Caco-2 (cell line): ENCODE measurements around the gene TRAPPC3. TPM values are rescaled to one million over a fixed set of nuclear protein-coding genes. Genes with fewer than 3 reads are reported as not detected.

Experiments
- BruUV-seq: library from RNA; stranded (reverse); fragments of 400-500 nt; replicated peaks from 2 replicates; lab custom pipeline; 2021; lab: Mats Ljungman, UMichigan
- CTCF ChIA-PET: fragments of 300-600 bp; sonication (Branson Sonifier 250); formaldehyde crosslinking; loops from one replicate; lab custom pipeline; 2022; ENCODE audit warnings: antibody characterized with exemption; lab: Charles Lee
- POLR2A ChIA-PET: fragments of 300-600 bp; sonication (Branson Sonifier 250); formaldehyde crosslinking; loops from one replicate; lab custom pipeline; 2022; ENCODE audit warnings: antibody characterized with exemption; lab: Charles Lee
- DNase-seq, 2 experiments: peaks; one replicate each; pipeline versions ENCODE4 v3.0.0 to v3.0.0-alpha.2; 2020 to 2022
- H3K27me3 ChIP-seq: replicated peaks from 2 replicates; pipeline ENCODE4 v1.6.0; 2011; ENCODE audit warnings: low read length; ENCODE audit not compliant: control insufficient read depth, insufficient read depth
- H3K36me3 ChIP-seq: 2 replicates; pipeline ENCODE4 v1.5.1; 2011; ENCODE audit warnings: low read length; ENCODE audit not compliant: control insufficient read depth, insufficient read depth
- H3K4me1 ChIP-seq: fragments of 250-450 bp; sonication (Bioruptor Pico); 2 replicates; pipeline ENCODE4 v1.5.1; 2020; ENCODE audit warnings: mild to moderate bottlenecking
- H3K4me3 ChIP-seq: 2 replicates; pipeline ENCODE4 v1.5.1; 2011; ENCODE audit warnings: low read depth, mild to moderate bottlenecking, control low read depth, low read length
- H3K9me3 ChIP-seq: fragments of 250-450 bp; sonication (Bioruptor Pico); 2 replicates; pipeline ENCODE4 v1.5.1; 2020; ENCODE audit warnings: mild to moderate bottlenecking, moderate library complexity
- H3K27ac Mint-ChIP-seq: one replicate; pipeline ENCODE4 v1.8.0; 2022; ENCODE audit warnings: mixed read lengths; ENCODE audit not compliant: unreplicated experiment
- H3K27me3 Mint-ChIP-seq: one replicate; pipeline ENCODE4 v1.8.0; 2022; ENCODE audit warnings: mixed read lengths; ENCODE audit not compliant: insufficient read depth, unreplicated experiment
- H3K36me3 Mint-ChIP-seq: one replicate; pipeline ENCODE4 v1.8.0; 2022; ENCODE audit warnings: mild to moderate bottlenecking, mixed read lengths; ENCODE audit not compliant: insufficient read depth, unreplicated experiment
- H3K4me1 Mint-ChIP-seq: one replicate; pipeline ENCODE4 v1.8.0; 2022; ENCODE audit warnings: low read depth, mixed read lengths; ENCODE audit not compliant: unreplicated experiment
- H3K4me3 Mint-ChIP-seq: one replicate; pipeline ENCODE4 v1.8.0; 2022; ENCODE audit warnings: mild to moderate bottlenecking, moderate library complexity, mixed read lengths; ENCODE audit not compliant: unreplicated experiment
- H3K9me3 Mint-ChIP-seq: one replicate; pipeline ENCODE4 v1.8.0; 2022; ENCODE audit warnings: mixed read lengths; ENCODE audit not compliant: unreplicated experiment
- CTCF ChIP-seq, 2 experiments: fragments of 200-600 bp in 1 of 2; IDR thresholded peaks; 1 replicate in 1 of 2; 2 replicates in 1 of 2; pipeline versions ENCODE4 v1.5.1 to v1.8.0; 2011 to 2022; ENCODE audit warnings: antibody characterized with exemption in 1 of 2, control low read depth in 1 of 2, inconsistent platforms in 1 of 2, low read depth in 1 of 2, low read length in 1 of 2, mild to moderate bottlenecking in 1 of 2, moderate library complexity in 1 of 2; ENCODE audit not compliant: insufficient read depth in 1 of 2, severe bottlenecking in 1 of 2, unreplicated experiment in 1 of 2
- intact Hi-C: fragments of 100-400 bp; cut with micrococcal nuclease; formaldehyde crosslinking; loops from one replicate; pipeline ENCODE4 v1.10.0; 2022; ENCODE audit not compliant: unreplicated experiment
- total RNA-seq: library from RNA; stranded (reverse); gene quantifications from 2 replicates; pipeline ENCODE4 v1.2.3, GENCODE V29; 2022

The TRAPPC3 gene
- total RNA-seq, 1 experiment from 2014 or later: 35.4 TPM

GRCh38 chr1:36162680-36163239, 13.5 kb upstream of the TRAPPC3 start:
- H3K36me3 Mint-ChIP-seq: peaks cover 22% of the 10 kb centered on the region
- no peak overlapping the region for H3K4me3 Mint-ChIP-seq
- POLR2A ChIA-PET: no interaction called here
- no peaks in the 10 kb centered on the region for H3K9me3 Mint-ChIP-seq
- intact Hi-C loops: no loop called here
- Histone ChIP-seq H3K9me3 (no peaks in the 10 kb centered on the region), H3K4me3 (no peak overlapping the region), H3K4me1 (no peaks in the 10 kb centered on the region), H3K36me3 (no peaks in the 10 kb centered on the region), H3K27me3 (no peaks in the 10 kb centered on the region)
- DNase-seq: no peak
- peaks cover 22% of the 10 kb centered on the region for H3K4me1 Mint-ChIP-seq
- BruUV-seq: no TSS peak
- CTCF ChIA-PET: no interaction called here
- H3K27ac Mint-ChIP-seq: no peak overlapping the region
- TF ChIP-seq CTCF (IDR thresholded peaks at IDR 0.05; ENCODE audit: insufficient read depth in 1 of 2, low read depth in 1 of 2, low read length in 1 of 2, severe bottlenecking in 1 of 2, unreplicated experiment in 1 of 2): no peak
- H3K27me3 Mint-ChIP-seq: no peaks in the 10 kb centered on the region

GRCh38 chr1:36161641-36162531, 12.6 kb upstream of the TRAPPC3 start:
- intact Hi-C loops: no loop called here
- no peak for TF ChIP-seq CTCF (IDR thresholded peaks at IDR 0.05; ENCODE audit: insufficient read depth in 1 of 2, low read depth in 1 of 2, low read length in 1 of 2, severe bottlenecking in 1 of 2, unreplicated experiment in 1 of 2)
- Histone ChIP-seq H3K27me3 (no peaks in the 10 kb centered on the region), H3K36me3 (no peaks in the 10 kb centered on the region), H3K4me1 (no peaks in the 10 kb centered on the region), H3K4me3 (no peak overlapping the region), H3K9me3 (no peaks in the 10 kb centered on the region)
- ChIA-PET POLR2A (no interaction called here), CTCF (interaction anchor here (1.0 to 1.8 kb wide), 2 partner anchors 27 to 124 kb away, joined by 4 to 5 read pairs; no protein-coding TSS in a partner anchor)
- H3K36me3 Mint-ChIP-seq: peaks cover 22% of the 10 kb centered on the region
- DNase-seq: no peak
- H3K4me3 Mint-ChIP-seq: no peak overlapping the region
- no peak overlapping the region for H3K27ac Mint-ChIP-seq
- no peaks in the 10 kb centered on the region for H3K27me3 Mint-ChIP-seq
- H3K9me3 Mint-ChIP-seq: no peaks in the 10 kb centered on the region
- H3K4me1 Mint-ChIP-seq: peaks cover 28% of the 10 kb centered on the region
- no TSS peak for BruUV-seq

GRCh38 chr1:36160949-36161485, 11.7 kb upstream of the TRAPPC3 start:
- peaks cover 22% of the 10 kb centered on the region for H3K36me3 Mint-ChIP-seq
- peak in 1 of 2 experiments; percentile 7 for DNase-seq

More at GRCh38 chr1:36160949-36161485, 11.7 kb upstream of the TRAPPC3 start:
- CTCF ChIA-PET: interaction anchor here (0.6 to 1.8 kb wide), 4 partner anchors 26 to 125 kb away, joined by 3 to 5 read pairs (median 4); no protein-coding TSS in a partner anchor
- POLR2A ChIA-PET: no interaction called here
- H3K4me1 ChIP-seq: no peaks in the 10 kb centered on the region
- Mint-ChIP-seq H3K9me3 (no peaks in the 10 kb centered on the region), H3K4me1 (peaks cover 28% of the 10 kb centered on the region), H3K27ac (no peak overlapping the region), H3K4me3 (no peak overlapping the region), H3K27me3 (no peaks in the 10 kb centered on the region)
- intact Hi-C loops: no loop called here
- no peaks in the 10 kb centered on the region for H3K9me3 ChIP-seq
- H3K27me3 ChIP-seq: no peaks in the 10 kb centered on the region
- no TSS peak for BruUV-seq
- H3K36me3 ChIP-seq: no peaks in the 10 kb centered on the region
- TF ChIP-seq CTCF (IDR thresholded peaks at IDR 0.05; ENCODE audit: insufficient read depth in 1 of 2, low read depth in 1 of 2, low read length in 1 of 2, severe bottlenecking in 1 of 2, unreplicated experiment in 1 of 2): no peak
- H3K4me3 ChIP-seq: no peak overlapping the region
